Measurements from ENCODE around the gene DIMT1.

Gene DIMT1

GRCh38 chr5:62371409-62371808 lies 32.3 kb downstream of the DIMT1 start:
- no peak for DNase-seq

GRCh38 chr5:62369039-62369438 lies 34.7 kb downstream of the DIMT1 start:
- no peak for DNase-seq

GRCh38 chr5:62362701-62363100 lies 41.0 kb downstream of the DIMT1 start:
- DNase-seq: no peak

DNA sequence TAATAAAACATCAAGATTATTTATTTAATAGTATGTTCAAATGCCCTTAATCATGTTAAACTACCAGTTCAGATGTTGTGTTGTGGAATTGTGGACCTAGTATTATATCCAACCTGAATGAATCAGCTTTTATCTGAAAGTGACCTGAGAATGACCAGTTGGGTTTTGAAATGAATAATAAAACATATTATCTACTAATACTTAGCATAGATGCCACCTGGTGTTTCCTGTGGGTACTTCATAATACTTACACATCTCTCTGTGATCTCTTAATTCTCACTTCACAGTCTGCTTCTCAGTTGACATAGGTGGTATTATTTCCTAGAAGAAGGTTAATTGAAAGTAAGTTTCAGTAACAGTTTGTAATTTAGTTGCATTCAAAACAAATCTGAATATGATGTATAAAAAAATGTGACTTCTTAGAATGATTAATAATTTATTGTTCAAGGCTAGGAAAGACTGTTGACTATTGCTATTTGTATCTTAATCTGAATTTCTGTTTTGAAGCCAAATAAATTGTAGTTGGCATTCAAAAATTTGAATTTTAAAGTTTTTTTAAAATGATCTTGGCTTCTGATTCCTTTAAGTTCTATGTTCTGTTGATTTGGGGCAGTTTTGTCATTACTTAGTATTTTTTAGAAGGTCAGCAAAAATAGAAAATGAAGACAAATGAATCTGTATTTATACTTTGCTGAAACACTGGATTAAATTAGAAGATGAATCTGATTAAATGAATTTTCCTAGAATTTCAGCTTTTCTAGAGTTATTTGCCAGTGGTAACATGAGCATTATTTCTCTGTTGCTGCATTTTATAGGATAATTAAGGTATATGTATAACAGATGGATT lies 49.5 kb downstream of the DIMT1 start:
- DNase-seq: peak in 2 of 56 donors; percentile 34 to 58

DNA sequence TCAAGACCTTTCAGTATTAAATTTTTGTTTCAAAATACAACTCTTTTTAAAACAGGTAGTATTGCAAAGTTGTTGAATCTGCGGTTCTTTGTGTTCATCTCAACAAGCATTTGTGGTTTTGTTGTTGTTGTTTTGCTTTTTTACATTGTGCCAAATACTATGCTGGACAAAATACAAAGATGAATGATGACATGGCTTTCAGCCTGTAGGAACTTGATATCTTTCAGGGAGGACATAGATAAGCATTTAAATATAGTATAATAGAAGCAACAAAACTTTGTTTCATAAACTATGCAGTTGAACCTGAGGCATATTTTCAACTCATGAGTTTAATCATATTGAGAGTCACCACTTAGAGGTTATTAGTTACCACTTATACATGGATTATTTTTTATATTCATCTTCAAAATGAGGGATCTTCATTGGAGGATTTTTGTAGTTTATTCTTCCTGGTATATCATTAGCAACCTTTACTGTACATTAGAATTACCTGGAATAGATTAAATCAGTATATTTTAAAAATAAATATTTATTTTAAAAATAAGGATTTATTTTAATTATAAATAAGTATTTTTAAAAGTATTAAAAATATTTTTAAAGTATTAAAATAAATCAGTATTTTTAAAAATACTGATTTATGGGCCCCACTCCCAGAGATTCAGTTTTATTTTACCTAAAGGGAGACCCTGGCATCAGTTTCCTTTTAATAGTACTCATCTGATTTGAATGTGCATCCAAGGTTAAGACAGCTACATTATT lies 54.8 kb downstream of the DIMT1 start:
- DNase-seq: no peak

DNA sequence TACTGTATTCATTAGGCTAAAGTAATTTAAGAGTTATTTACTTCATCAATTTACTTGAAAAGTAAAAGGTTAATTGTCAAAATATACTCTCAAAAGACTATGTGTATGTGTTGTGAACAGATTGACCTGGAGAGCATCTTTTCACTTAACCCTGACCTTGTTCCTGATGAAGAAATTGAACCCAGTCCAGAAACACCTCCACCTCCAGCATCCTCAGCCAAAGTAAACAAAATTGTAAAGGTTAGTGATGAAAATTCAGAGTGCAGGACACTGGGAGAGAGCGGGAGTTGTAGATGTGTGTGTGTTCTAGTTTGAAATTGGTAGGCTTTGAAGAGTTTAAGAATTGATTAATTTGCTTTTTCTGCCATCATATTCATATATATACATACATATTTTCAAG lies 55.8 kb downstream of the DIMT1 start:
- no peak for DNase-seq

DNA sequence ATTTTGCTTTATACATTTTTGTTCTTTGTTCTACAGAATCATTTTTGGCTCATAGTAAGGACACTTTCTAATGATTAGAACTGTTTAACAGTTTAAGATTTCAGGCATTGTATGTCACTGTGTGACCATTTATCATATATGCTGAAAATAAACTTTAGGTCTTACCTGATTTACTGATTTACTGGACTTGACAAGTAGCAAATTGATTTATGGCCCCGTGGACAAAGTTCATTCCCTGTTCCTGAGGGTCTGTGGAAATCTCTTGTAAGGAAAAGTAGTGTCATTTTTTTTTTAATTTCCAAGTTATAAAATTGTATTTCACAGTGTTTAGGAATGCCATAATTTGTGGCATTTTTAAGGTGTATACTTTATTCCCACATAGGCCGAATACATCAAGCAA lies 57.0 kb downstream of the DIMT1 start:
- DNase-seq: no peak

GRCh38 chr5:62343428-62343827 lies 60.3 kb downstream of the DIMT1 start:
- no peak for DNase-seq

- no peak for DNase-seq
Observed at GRCh38 chr5:62342476-62342837, 61.2 kb downstream of the DIMT1 start.

DNA sequence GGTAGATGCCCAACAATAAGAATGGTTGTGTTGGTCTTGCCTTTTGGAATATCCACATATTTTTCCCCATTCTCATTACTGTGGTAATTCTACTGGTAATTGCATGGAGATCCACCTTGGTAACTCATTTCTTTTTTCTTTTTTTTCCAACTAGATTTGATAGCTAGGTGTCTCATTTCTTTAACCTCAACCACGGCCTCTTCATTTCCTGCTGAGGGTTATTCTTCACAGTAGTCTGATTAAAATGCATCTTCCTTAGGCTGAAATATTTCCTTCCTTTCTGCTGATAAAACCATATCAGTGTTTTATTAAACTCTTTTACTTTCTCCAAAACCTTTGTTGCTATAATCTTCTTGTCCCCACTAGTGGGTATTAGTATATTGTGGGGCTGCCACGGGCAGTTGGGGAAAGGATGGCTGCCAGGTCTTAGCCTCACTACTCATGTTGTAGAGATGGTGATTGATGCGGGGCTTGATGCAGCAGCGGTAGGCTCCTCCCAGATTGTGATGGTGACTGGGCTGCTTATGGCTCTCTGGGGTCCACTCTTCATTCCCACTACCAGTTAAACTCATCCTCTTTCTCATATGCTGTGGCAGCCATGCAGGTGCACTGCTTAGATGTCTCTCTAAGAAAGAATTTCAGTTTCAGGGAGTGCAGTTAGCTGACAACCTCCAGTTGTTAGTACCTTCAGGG lies 61.8 kb downstream of the DIMT1 start:
- DNase-seq: no peak

GRCh38 chr5:62340979-62341378 lies 62.7 kb downstream of the DIMT1 start:
- no peak for DNase-seq

- no peak for DNase-seq
Observed at GRCh38 chr5:62340392-62340791, 63.3 kb downstream of the DIMT1 start.
